Measurements from ENCODE around the gene RAB27B.

The RAB27B gene

GRCh38 chr18:54881229-54881768 is 53.0 kb downstream of the RAB27B start:
- ChIA-PET CTCF (interaction anchor here (0.6 kb wide), 1 partner anchor 314 kb away, joined by 3 read pairs; no protein-coding TSS in a partner anchor), POLR2A (interaction anchor here (0.7 kb wide), 1 partner anchor 9 kb away, joined by 4 read pairs; no protein-coding TSS in a partner anchor)
- TF ChIP-seq RBAK (tag by site-specific recombination; IDR thresholded peaks at IDR 0.05) (no peak), ZNF311 (tag by site-specific recombination; IDR thresholded peaks at IDR 0.05; ENCODE audit: borderline replicate concordance) (no peak), KLF16 (tag by site-specific recombination; IDR thresholded peaks at IDR 0.05) (no peak), ZNF596 (tag by site-specific recombination; IDR thresholded peaks at IDR 0.05) (no peak), ZNF354C (tag by site-specific recombination; IDR thresholded peaks at IDR 0.05; ENCODE audit: borderline replicate concordance, low read depth) (no peak), ZNF571 (tag by site-specific recombination; IDR thresholded peaks at IDR 0.05) (no peak)
- no peaks in the 10 kb centered on the region for H3K36me3 ChIP-seq (ENCODE audit: control insufficient read depth in 2 of 2, insufficient read depth in 1 of 2, low read length in 2 of 2)
- no peaks in the 10 kb centered on the region for H3K9me3 ChIP-seq (ENCODE audit: control insufficient read depth, insufficient read depth, low read depth, low read length)
- H3K4me3 ChIP-seq (ENCODE audit: low read depth, low read length): no peak overlapping the region
- H3K4me1 ChIP-seq (ENCODE audit: control insufficient read depth, insufficient read depth, low read length): 0 out of 2 replicates have a peak, but pooled peaks cover 2% of the 10 kb centered on the region
- H3K27ac ChIP-seq (ENCODE audit: extremely low read depth, low read depth, low read length): no peak overlapping the region

- Histone ChIP-seq H3K9me3 (ENCODE audit: control insufficient read depth, insufficient read depth, low read depth, low read length) (no peaks in the 10 kb centered on the region), H3K4me1 (ENCODE audit: control insufficient read depth, insufficient read depth, low read length) (0 out of 2 replicates have a peak, but pooled peaks cover 2% of the 10 kb centered on the region), H3K4me3 (ENCODE audit: low read depth, low read length) (no peak overlapping the region), H3K36me3 (ENCODE audit: control insufficient read depth in 2 of 2, insufficient read depth in 1 of 2, low read length in 2 of 2) (no peaks in the 10 kb centered on the region), H3K27ac (ENCODE audit: extremely low read depth, low read depth, low read length) (no peak overlapping the region)
- CTCF ChIA-PET: no interaction called here
- no peak for TF ChIP-seq ZNF350 (tag by site-specific recombination; IDR thresholded peaks at IDR 0.05)
- no peak for TF ChIP-seq ZNF175 (tag by site-specific recombination; IDR thresholded peaks at IDR 0.05)
- TF ChIP-seq ZNF433 (tag by site-specific recombination; IDR thresholded peaks at IDR 0.05; ENCODE audit: low read depth): no peak
- POLR2A ChIA-PET: no interaction called here
Measured at GRCh38 chr18:54882318-54882717, 54.0 kb downstream of the RAB27B start.

DNA sequence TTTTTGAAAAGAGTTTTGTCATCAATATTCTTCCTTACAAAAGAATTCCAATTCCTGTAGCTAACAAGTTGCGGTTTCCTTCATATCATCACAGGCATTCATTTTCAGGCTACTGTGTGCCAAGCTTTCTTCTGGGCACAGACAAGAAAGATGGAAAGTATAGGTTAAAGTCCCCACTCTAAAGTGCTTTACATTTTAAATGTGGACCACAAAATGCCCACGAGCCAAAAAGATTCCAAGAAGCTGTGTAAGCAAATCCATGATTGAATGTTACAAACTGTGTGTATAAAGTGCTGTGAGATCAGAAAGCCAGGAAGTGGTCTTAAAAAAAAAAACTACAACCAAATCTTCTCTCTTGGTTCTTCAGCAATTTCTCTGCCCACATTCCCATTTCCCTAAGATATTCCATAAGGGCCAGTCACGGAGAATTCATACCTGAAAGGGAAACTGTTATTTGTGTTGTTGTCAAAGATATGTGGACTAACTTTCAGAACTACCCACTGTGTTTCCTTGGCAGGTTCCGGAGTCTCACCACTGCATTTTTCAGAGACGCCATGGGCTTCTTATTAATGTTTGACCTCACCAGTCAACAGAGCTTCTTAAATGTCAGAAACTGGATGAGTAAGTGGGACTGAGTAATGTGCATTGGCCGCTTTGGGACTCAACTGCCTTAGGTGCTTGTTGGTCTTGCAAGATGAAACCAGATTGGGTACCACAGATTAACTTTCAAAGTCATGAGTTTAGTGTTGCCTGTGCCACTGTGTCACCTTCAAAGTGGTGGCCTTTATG is 55.7 kb downstream of the RAB27B start:
- Histone ChIP-seq H3K9me3 (ENCODE audit: control insufficient read depth, insufficient read depth, low read depth, low read length) (no peaks in the 10 kb centered on the region), H3K27ac (ENCODE audit: extremely low read depth, low read depth, low read length) (no peak overlapping the region), H3K36me3 (ENCODE audit: control insufficient read depth in 2 of 2, insufficient read depth in 1 of 2, low read length in 2 of 2) (no peaks in the 10 kb centered on the region), H3K4me3 (ENCODE audit: low read depth, low read length) (no peak overlapping the region), H3K4me1 (ENCODE audit: control insufficient read depth, insufficient read depth, low read length) (no peaks in the 10 kb centered on the region)
- POLR2A ChIA-PET: interaction anchor here (1.1 kb wide), 1 partner anchor 21 kb away, joined by 6 read pairs; no protein-coding TSS in a partner anchor
- CTCF ChIA-PET: no interaction called here
- TF ChIP-seq, protein P1, sequence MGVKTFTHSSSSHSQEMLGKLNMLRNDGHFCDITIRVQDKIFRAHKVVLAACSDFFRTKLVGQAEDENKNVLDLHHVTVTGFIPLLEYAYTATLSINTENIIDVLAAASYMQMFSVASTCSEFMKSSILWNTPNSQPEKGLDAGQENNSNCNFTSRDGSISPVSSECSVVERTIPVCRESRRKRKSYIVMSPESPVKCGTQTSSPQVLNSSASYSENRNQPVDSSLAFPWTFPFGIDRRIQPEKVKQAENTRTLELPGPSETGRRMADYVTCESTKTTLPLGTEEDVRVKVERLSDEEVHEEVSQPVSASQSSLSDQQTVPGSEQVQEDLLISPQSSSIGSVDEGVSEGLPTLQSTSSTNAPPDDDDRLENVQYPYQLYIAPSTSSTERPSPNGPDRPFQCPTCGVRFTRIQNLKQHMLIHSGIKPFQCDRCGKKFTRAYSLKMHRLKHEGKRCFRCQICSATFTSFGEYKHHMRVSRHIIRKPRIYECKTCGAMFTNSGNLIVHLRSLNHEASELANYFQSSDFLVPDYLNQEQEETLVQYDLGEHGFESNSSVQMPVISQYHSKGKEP (tag by site-specific recombination; IDR thresholded peaks at IDR 0.05): no peak
- TF ChIP-seq PRDM2 (tag by site-specific recombination; IDR thresholded peaks at IDR 0.05; ENCODE audit: borderline replicate concordance) (no peak), ZNF843 (tag by site-specific recombination; IDR thresholded peaks at IDR 0.05) (no peak), ZNF10 (tag by site-specific recombination; IDR thresholded peaks at IDR 0.05) (no peak), ZNF473 (tag by site-specific recombination; IDR thresholded peaks at IDR 0.05) (no peak), ZNF776 (tag by site-specific recombination; IDR thresholded peaks at IDR 0.05; ENCODE audit: borderline replicate concordance) (no peak), ZFP3 (tag by site-specific recombination; IDR thresholded peaks at IDR 0.05; ENCODE audit: low read depth) (no peak), ZNF211 (tag by site-specific recombination; IDR thresholded peaks at IDR 0.05; ENCODE audit: low read depth) (no peak), ZNF146 (tag by site-specific recombination; IDR thresholded peaks at IDR 0.05) (no peak), ZBTB7A (tag by site-specific recombination; IDR thresholded peaks at IDR 0.05; ENCODE audit: low read depth) (no peak)
- TF ChIP-seq, protein P2, sequence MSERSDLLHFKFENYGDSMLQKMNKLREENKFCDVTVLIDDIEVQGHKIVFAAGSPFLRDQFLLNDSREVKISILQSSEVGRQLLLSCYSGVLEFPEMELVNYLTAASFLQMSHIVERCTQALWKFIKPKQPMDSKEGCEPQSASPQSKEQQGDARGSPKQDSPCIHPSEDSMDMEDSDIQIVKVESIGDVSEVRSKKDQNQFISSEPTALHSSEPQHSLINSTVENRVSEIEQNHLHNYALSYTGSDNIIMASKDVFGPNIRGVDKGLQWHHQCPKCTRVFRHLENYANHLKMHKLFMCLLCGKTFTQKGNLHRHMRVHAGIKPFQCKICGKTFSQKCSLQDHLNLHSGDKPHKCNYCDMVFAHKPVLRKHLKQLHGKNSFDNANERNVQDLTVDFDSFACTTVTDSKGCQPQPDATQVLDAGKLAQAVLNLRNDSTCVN (tag by site-specific recombination; optimal IDR thresholded peaks at IDR 0.05): no peak

All from HEK293 (cell line).